ENCODE results near the gene CTAGE15. TPM values are rescaled to one million over a fixed set of nuclear protein-coding genes. Genes with fewer than 3 reads are reported as not detected.
"Not testable (repeated sequence)": the region's sequence is repeated elsewhere in the genome, so short reads cannot be mapped to it uniquely, and the experiment has no call there.

The CTAGE15 gene
- total RNA-seq = under 0.01 TPM

- DNase-seq (ENCODE audit: low spot score in 2 of 2); FAIRE-seq: not testable (repeated sequence)
Observed at GRCh38 chr7:143571501-143571900, at the start of gene CTAGE15. Gene CTAGE15 (plus strand): TSS chr7:143571801. CDS start chr7:143571818, 17 bp downstream.

GRCh38 chr7:143522309-143522916 lies 49.2 kb upstream of the CTAGE15 start:
- not testable (repeated sequence) for FAIRE-seq; DNase-seq (ENCODE audit: low spot score in 2 of 2)

GRCh38 chr7:143531169-143531926 lies 40.3 kb upstream of the CTAGE15 start:
- FAIRE-seq; DNase-seq (ENCODE audit: low spot score in 2 of 2): not testable (repeated sequence)

- not testable (repeated sequence) for FAIRE-seq; DNase-seq (ENCODE audit: low spot score in 2 of 2)
Observed at GRCh38 chr7:143531932-143532331, 39.7 kb upstream of the CTAGE15 start.

GRCh38 chr7:143533213-143533839 lies 38.3 kb upstream of the CTAGE15 start:
- FAIRE-seq; DNase-seq (ENCODE audit: low spot score in 2 of 2): not testable (repeated sequence)

- not testable (repeated sequence) for DNase-seq (ENCODE audit: low spot score in 2 of 2); FAIRE-seq
Observed at GRCh38 chr7:143536443-143536842, 35.2 kb upstream of the CTAGE15 start.

GRCh38 chr7:143543288-143544038 lies 28.1 kb upstream of the CTAGE15 start:
- FAIRE-seq; DNase-seq (ENCODE audit: low spot score in 2 of 2): not testable (repeated sequence)

- not testable (repeated sequence) for DNase-seq (ENCODE audit: low spot score in 2 of 2); FAIRE-seq
Observed at GRCh38 chr7:143555968-143556367, 15.6 kb upstream of the CTAGE15 start.

- not testable (repeated sequence) for DNase-seq (ENCODE audit: low spot score in 2 of 2); FAIRE-seq
Observed at GRCh38 chr7:143563306-143563705, 8.3 kb upstream of the CTAGE15 start.

GRCh38 chr7:143566001-143566400 lies 5.6 kb upstream of the CTAGE15 start:
- not testable (repeated sequence) for DNase-seq (ENCODE audit: low spot score in 2 of 2); FAIRE-seq

GRCh38 chr7:143588183-143588582 lies 16.6 kb downstream of the CTAGE15 start:
- FAIRE-seq = not testable (repeated sequence)

GRCh38 chr7:143589897-143590296 lies 18.3 kb downstream of the CTAGE15 start:
- not testable (repeated sequence) for FAIRE-seq; DNase-seq (ENCODE audit: low spot score in 2 of 2)

More at GRCh38 chr7:143588183-143588582, 16.6 kb downstream of the CTAGE15 start:
- DNase-seq (ENCODE audit: low spot score in 2 of 2) = not testable (repeated sequence)

- FAIRE-seq; DNase-seq (ENCODE audit: low spot score in 2 of 2): not testable (repeated sequence)
Observed at GRCh38 chr7:143598086-143598485, 26.5 kb downstream of the CTAGE15 start.

- FAIRE-seq; DNase-seq (ENCODE audit: low spot score in 2 of 2): not testable (repeated sequence)
Observed at GRCh38 chr7:143603549-143603948, 31.9 kb downstream of the CTAGE15 start.

- DNase-seq (ENCODE audit: low spot score in 2 of 2); FAIRE-seq: not testable (repeated sequence)
Observed at GRCh38 chr7:143606088-143606487, 34.5 kb downstream of the CTAGE15 start.

- not testable (repeated sequence) for FAIRE-seq
Observed at GRCh38 chr7:143615545-143615944, 43.9 kb downstream of the CTAGE15 start.

GRCh38 chr7:143617204-143617603 lies 45.6 kb downstream of the CTAGE15 start:
- FAIRE-seq; DNase-seq (ENCODE audit: low spot score in 2 of 2): not testable (repeated sequence)

More at GRCh38 chr7:143615545-143615944, 43.9 kb downstream of the CTAGE15 start:
- DNase-seq (ENCODE audit: low spot score in 2 of 2) = not testable (repeated sequence)

GRCh38 chr7:143620058-143620457 lies 48.5 kb downstream of the CTAGE15 start:
- FAIRE-seq; DNase-seq (ENCODE audit: low spot score in 2 of 2): not testable (repeated sequence)

- DNase-seq (ENCODE audit: low spot score in 2 of 2); FAIRE-seq: not testable (repeated sequence)
Observed at GRCh38 chr7:143620646-143621045, 49.0 kb downstream of the CTAGE15 start, which contains the start of gene TCAF2. Gene TCAF2 (plus strand): TSS chr7:143620974.

GRCh38 chr7:143621175-143621574 lies 49.6 kb downstream of the CTAGE15 start:
- not testable (repeated sequence) for DNase-seq (ENCODE audit: low spot score in 2 of 2); FAIRE-seq

Data from frontal cortex (tissue), 4 donors.